Lower lobe of right lung (tissue), 2 donors: ENCODE measurements around the gene DPM2. TPM values are rescaled to one million over a fixed set of nuclear protein-coding genes. Genes with fewer than 3 reads are reported as not detected.

Source experiments
- ATAC-seq, 2 donors: fragments of 200-7000 bp; cut with Tn5 transposase; one replicate each; pipeline ENCODE4 v1.9.1; 2020 to 2022; ENCODE audit warnings: mild to moderate bottlenecking in 2 of 2, moderate library complexity in 2 of 2
- DNase-seq: peaks from one replicate; pipeline ENCODE4 v3.0.0-alpha.2; 2020
- H3K27ac ChIP-seq: fragments of 200-600 bp; one replicate; pipeline ENCODE4 v1.8.0; 2022
- H3K27me3 ChIP-seq: fragments of 200-600 bp; one replicate; pipeline ENCODE4 v1.8.0; 2022; ENCODE audit warnings: low read depth
- H3K36me3 ChIP-seq: fragments of 200-600 bp; one replicate; pipeline ENCODE4 v1.8.0; 2022; ENCODE audit warnings: mild to moderate bottlenecking
- H3K4me1 ChIP-seq: fragments of 200-600 bp; one replicate; pipeline ENCODE4 v1.8.0; 2022
- H3K4me3 ChIP-seq: fragments of 200-600 bp; one replicate; pipeline ENCODE4 v1.8.0; 2022; ENCODE audit warnings: mild to moderate bottlenecking
- H3K9me3 ChIP-seq: fragments of 200-600 bp; one replicate; pipeline ENCODE4 v1.8.0; 2022
- CTCF ChIP-seq: fragments of 200-600 bp; IDR thresholded peaks from one replicate; pipeline ENCODE4 v1.8.0; 2022; ENCODE audit warnings: antibody characterized with exemption, mild to moderate bottlenecking
- intact Hi-C: fragments of 100-400 bp; cut with DNase I; formaldehyde crosslinking; loops from one replicate; pipeline ENCODE4 v1.11.0; 2022
- total RNA-seq: library from RNA; stranded (reverse); fragmentation: NEBNext Ultra II Directional; extraction: Animal tissue kit (Norgen Biotek cat#: 25700); gene quantifications from one replicate; pipeline ENCODE4 v1.2.1, GENCODE V29; 2021
- donor health status: DM: no; HTN: yes; CAD: no; lungs with severe emphysema.

Gene DPM2
- total RNA-seq, 1 donor from 2014 or later = 33.7 TPM

GRCh38 chr9:127970401-127971313, 33.0 kb upstream of the DPM2 start:
- H3K27me3 ChIP-seq = no peaks in the 10 kb centered on the region

GRCh38 chr9:127968700-127969383, 31.2 kb upstream of the DPM2 start:
- Histone ChIP-seq H3K9me3 (no peaks in the 10 kb centered on the region), H3K4me3 (no peak overlapping the region), H3K36me3 (no peaks in the 10 kb centered on the region), H3K27ac (peak overlapping the region; percentile 34), H3K27me3 (no peaks in the 10 kb centered on the region), H3K4me1 (peaks cover 97% of the 10 kb centered on the region)
- no peak for DNase-seq
- ATAC-seq = no peak
- no peak for TF ChIP-seq CTCF
- intact Hi-C loops = no loop called here

More at GRCh38 chr9:127970401-127971313, 33.0 kb upstream of the DPM2 start:
- no peak for TF ChIP-seq CTCF
- ATAC-seq (peak in 1 of 2 donors; percentile 13), DNase-seq (no peak)
- H3K4me3 ChIP-seq = no peak overlapping the region
- H3K27ac ChIP-seq = peak overlapping the region; percentile 46
- H3K4me1 ChIP-seq = peaks cover 99% of the 10 kb centered on the region
- no peaks in the 10 kb centered on the region for H3K9me3 ChIP-seq
- intact Hi-C loops = no loop called here
- no peaks in the 10 kb centered on the region for H3K36me3 ChIP-seq

GRCh38 chr9:127968042-127968441, 30.4 kb upstream of the DPM2 start:
- H3K4me3 ChIP-seq = no peak overlapping the region
- H3K27me3 ChIP-seq = no peaks in the 10 kb centered on the region
- H3K9me3 ChIP-seq = no peaks in the 10 kb centered on the region
- no peak for DNase-seq
- no peak for TF ChIP-seq CTCF
- H3K27ac ChIP-seq = peak overlapping the region; percentile 34
- peak in 1 of 2 donors; percentile 25 for ATAC-seq
- peaks cover 97% of the 10 kb centered on the region for H3K4me1 ChIP-seq
- H3K36me3 ChIP-seq = no peaks in the 10 kb centered on the region
- intact Hi-C loops = no loop called here

GRCh38 chr9:127967151-127967809, 29.6 kb upstream of the DPM2 start:
- no peaks in the 10 kb centered on the region for H3K9me3 ChIP-seq
- H3K27ac ChIP-seq = peak overlapping the region; percentile 84
- no peaks in the 10 kb centered on the region for H3K36me3 ChIP-seq
- DNase-seq = no peak
- TF ChIP-seq CTCF = no peak
- no peak overlapping the region for H3K4me3 ChIP-seq
- peaks cover 97% of the 10 kb centered on the region for H3K4me1 ChIP-seq
- no peak for ATAC-seq
- no peaks in the 10 kb centered on the region for H3K27me3 ChIP-seq
- intact Hi-C loops = no loop called here

- H3K36me3 ChIP-seq = no peaks in the 10 kb centered on the region
- ATAC-seq (peak in 1 of 2 donors; percentile 6), DNase-seq (no peak)
- H3K4me1 ChIP-seq = peaks cover 90% of the 10 kb centered on the region
- TF ChIP-seq CTCF = no peak
- H3K27ac ChIP-seq = peak overlapping the region; percentile 84
- H3K27me3 ChIP-seq = no peaks in the 10 kb centered on the region
- H3K4me3 ChIP-seq = no peak overlapping the region
- intact Hi-C loops = no loop called here
- no peaks in the 10 kb centered on the region for H3K9me3 ChIP-seq
Observed at GRCh38 chr9:127966416-127967150, 28.9 kb upstream of the DPM2 start.
